Activated naive CD8-positive, alpha-beta T cell treated with anti-CD3 and anti-CD28 coated beads for 36 hours (primary cell): ENCODE data around the gene POP7. TPM values are rescaled to one million over a fixed set of nuclear protein-coding genes. Genes with fewer than 3 reads are reported as not detected.
"Not testable (repeated sequence)": the region's sequence is repeated elsewhere in the genome, so short reads cannot be mapped to it uniquely, and the experiment has no call there.

Experiments
- DNase-seq: peaks from one replicate; pipeline ENCODE4 v3.0.0; 2021
- H3K27ac Mint-ChIP-seq: one replicate; pipeline ENCODE4 v1.8.0; 2022; ENCODE audit warnings: mild to moderate bottlenecking, moderate library complexity, mixed read lengths
- H3K27me3 Mint-ChIP-seq: one replicate; pipeline ENCODE4 v1.8.0; 2022; ENCODE audit warnings: mild to moderate bottlenecking, mixed read lengths
- H3K36me3 Mint-ChIP-seq: one replicate; pipeline ENCODE4 v1.8.0; 2021; ENCODE audit warnings: mild to moderate bottlenecking, mixed read lengths
- H3K4me1 Mint-ChIP-seq: one replicate; pipeline ENCODE4 v1.8.0; 2021; ENCODE audit warnings: mixed read lengths
- H3K4me3 Mint-ChIP-seq: one replicate; pipeline ENCODE4 v1.8.0; 2022; ENCODE audit warnings: mild to moderate bottlenecking, moderate library complexity, mixed read lengths
- H3K9me3 Mint-ChIP-seq: one replicate; pipeline ENCODE4 v1.8.0; 2022; ENCODE audit warnings: mixed read lengths
- total RNA-seq, 2 experiments: library from RNA; stranded (reverse); gene quantifications; one replicate each; pipeline ENCODE4 v1.2.3, GENCODE V29; 2021

POP7 gene
- total RNA-seq, 2 experiments from 2014 or later: 84.5 to 85.6 TPM

DNA sequence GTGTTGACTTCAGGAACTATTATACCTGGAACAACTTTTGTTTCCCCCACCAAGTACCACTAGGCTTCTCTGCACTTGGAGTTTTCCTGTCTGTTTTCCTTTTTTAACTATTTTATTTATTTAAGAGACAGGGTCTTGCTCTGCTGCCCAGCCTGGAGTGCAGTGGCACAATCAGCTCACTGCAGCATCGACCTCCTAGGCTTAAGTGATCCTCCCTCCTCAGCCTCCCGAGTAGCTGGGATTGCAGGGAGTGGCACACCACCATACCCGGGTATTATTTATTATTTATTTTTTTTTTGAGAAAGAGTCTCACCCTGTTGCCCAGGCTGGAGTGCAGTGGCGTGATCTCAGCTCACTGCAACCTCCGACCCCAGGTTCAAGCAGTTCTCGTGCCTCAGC is 9.8 kb upstream of the POP7 start:
- Mint-ChIP-seq H3K4me1 (peaks cover 27% of the 10 kb centered on the region), H3K27ac (peak overlapping the region; percentile 83), H3K27me3 (no peaks in the 10 kb centered on the region), H3K9me3 (no peaks in the 10 kb centered on the region), H3K36me3 (peaks cover 12% of the 10 kb centered on the region), H3K4me3 (no peak overlapping the region)
- no peak for DNase-seq

DNA sequence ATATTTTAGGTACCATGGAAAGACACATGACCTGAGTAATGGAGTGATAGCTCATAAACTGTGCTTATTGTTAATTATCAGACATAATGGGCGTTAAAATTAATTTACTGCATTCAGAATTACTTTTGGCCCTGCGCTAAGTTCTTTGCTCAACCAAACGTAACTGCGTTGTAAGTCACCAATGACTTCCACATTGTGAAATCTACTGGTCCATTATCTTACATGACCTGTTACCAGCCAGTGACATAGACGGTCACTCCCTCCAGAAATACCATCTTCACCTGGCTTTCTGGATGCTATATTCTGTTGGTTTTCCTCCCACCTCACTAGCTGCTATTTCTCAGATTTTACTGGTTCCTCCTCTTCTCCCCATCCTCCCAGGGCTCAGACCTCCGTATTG is 6.9 kb upstream of the POP7 start:
- Mint-ChIP-seq H3K36me3 (no peaks in the 10 kb centered on the region), H3K4me3 (no peak overlapping the region), H3K9me3 (no peaks in the 10 kb centered on the region), H3K4me1 (peaks cover 12% of the 10 kb centered on the region), H3K27ac (no peak overlapping the region), H3K27me3 (no peaks in the 10 kb centered on the region)
- DNase-seq: no peak

DNA sequence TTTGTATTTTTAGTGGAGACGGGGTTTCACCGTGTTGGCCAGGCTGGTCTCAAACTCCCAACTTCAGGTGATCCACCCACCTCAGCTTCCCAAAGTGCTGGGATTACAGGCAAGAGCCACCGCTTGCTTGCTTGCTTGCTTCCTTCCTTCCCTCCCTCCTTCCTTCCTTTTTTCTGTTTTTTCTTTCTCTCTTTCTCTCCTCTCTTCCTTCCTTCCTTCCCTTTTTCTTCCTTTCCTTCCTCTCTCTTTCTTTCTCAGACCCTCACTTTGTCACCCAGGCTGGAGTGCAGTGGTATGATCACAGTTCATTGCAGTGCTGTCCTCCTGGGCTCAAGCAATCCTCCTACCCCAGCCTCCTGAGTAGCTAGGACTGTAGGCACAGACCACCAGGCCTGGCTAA is 4.8 kb upstream of the POP7 start:
- not testable (repeated sequence) for H3K36me3 Mint-ChIP-seq, H3K4me3 Mint-ChIP-seq, H3K27ac Mint-ChIP-seq, H3K9me3 Mint-ChIP-seq, H3K27me3 Mint-ChIP-seq, DNase-seq, H3K4me1 Mint-ChIP-seq

DNA sequence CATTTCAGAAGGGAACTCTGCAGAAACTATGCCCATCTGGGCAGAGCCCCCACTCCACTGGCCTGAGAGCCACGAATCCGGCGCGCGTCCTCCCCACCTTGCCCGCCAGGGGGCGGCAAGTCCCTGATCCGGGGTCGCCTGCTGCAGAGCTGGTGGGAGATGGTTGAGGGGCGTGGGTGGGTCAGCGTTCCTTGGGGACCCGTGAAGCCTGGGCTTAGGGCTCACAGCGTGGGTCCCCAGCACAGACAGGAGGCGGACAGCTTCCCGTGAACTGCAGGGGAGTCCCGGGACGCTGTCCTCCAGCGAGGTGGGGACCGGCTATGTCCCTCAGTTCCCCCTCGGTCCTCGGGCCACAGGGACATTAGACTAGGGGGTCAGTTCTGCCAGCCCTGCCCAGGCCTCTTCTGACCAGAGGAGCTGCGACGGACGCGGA is 585 bp upstream of the POP7 start:
- H3K36me3 Mint-ChIP-seq: peaks cover 18% of the 10 kb centered on the region

DNA sequence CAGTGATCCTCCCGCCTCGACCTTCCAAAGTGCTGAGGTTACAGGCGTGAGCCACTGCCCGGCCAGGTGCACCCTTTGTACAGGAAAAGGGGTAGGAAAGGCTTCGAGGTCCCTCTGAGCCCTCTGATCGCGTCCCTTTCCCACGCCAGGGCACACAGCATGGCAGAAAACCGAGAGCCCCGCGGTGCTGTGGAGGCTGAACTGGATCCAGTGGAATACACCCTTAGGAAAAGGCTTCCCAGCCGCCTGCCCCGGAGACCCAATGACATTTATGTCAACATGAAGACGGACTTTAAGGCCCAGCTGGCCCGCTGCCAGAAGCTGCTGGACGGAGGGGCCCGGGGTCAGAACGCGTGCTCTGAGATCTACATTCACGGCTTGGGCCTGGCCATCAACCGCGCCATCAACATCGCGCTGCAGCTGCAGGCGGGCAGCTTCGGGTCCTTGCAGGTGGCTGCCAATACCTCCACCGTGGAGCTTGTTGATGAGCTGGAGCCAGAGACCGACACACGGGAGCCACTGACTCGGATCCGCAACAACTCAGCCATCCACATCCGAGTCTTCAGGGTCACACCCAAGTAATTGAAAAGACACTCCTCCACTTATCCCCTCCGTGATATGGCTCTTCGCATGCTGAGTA is 871 bp downstream of the POP7 start:
- no peak for DNase-seq
- H3K4me3 Mint-ChIP-seq: peak overlapping the region; percentile 97
- H3K36me3 Mint-ChIP-seq: peaks cover 19% of the 10 kb centered on the region

More for the DNA sequence above, 585 bp upstream of the POP7 start:
- no peaks in the 10 kb centered on the region for H3K9me3 Mint-ChIP-seq
- no peaks in the 10 kb centered on the region for H3K27me3 Mint-ChIP-seq
- H3K4me1 Mint-ChIP-seq: peaks cover 7% of the 10 kb centered on the region
- H3K4me3 Mint-ChIP-seq: peak overlapping the region; percentile 97
- DNase-seq: peak; percentile 85
- peak overlapping the region; percentile 89 for H3K27ac Mint-ChIP-seq

DNA sequence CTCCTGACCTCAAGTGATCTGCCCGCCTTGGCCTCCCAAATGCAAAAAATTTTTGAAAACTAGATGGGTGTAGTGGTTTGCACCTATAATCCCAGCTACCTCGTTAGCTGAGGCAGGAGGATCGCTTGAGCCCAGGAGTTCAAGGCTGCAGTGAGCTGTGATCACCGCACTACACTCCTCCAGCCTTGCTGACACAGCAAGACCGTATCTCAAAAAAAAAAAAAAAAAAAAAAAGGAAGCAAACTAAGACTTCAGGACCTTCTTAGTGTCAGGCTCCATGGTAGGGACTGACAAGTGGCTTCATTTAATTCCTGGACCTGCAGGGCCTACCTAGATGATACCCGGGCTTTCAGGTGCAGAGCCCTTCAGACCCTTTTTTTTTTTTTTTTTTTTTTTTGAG is 2.5 kb downstream of the POP7 start:
- H3K27ac Mint-ChIP-seq: no peak overlapping the region
- H3K4me1 Mint-ChIP-seq: peaks cover 7% of the 10 kb centered on the region
- peaks cover 19% of the 10 kb centered on the region for H3K36me3 Mint-ChIP-seq
- H3K27me3 Mint-ChIP-seq: no peaks in the 10 kb centered on the region
- H3K9me3 Mint-ChIP-seq: no peaks in the 10 kb centered on the region
- DNase-seq: no peak
- peak overlapping the region; percentile 22 for H3K4me3 Mint-ChIP-seq

More for the DNA sequence above, 871 bp downstream of the POP7 start:
- no peaks in the 10 kb centered on the region for H3K27me3 Mint-ChIP-seq
- H3K27ac Mint-ChIP-seq: peak overlapping the region; percentile 89
- H3K9me3 Mint-ChIP-seq: no peaks in the 10 kb centered on the region
- H3K4me1 Mint-ChIP-seq: peaks cover 7% of the 10 kb centered on the region

DNA sequence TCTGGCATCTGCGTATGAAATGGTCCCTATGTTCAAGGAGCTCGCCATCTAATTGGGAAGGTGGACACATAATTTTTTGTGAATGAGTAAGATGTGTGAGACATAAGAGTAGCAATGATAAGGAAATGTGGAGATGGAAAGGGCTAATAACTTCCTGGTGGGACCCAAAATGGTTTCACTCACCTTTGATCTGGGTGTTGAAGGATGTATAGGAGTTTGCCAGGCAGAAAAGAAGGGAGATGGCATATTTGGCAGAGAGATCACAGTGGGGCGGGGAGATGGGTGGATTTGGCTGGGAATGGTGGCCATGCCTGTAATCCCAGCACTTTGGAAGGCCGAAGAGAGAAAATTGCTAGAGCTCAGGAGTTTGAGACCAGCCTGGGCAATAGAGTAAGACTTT is 4.5 kb downstream of the POP7 start:
- Mint-ChIP-seq H3K27ac (no peak overlapping the region), H3K27me3 (no peaks in the 10 kb centered on the region), H3K4me3 (no peak overlapping the region), H3K9me3 (no peaks in the 10 kb centered on the region), H3K36me3 (peaks cover 19% of the 10 kb centered on the region), H3K4me1 (peaks cover 7% of the 10 kb centered on the region)
- no peak for DNase-seq

DNA sequence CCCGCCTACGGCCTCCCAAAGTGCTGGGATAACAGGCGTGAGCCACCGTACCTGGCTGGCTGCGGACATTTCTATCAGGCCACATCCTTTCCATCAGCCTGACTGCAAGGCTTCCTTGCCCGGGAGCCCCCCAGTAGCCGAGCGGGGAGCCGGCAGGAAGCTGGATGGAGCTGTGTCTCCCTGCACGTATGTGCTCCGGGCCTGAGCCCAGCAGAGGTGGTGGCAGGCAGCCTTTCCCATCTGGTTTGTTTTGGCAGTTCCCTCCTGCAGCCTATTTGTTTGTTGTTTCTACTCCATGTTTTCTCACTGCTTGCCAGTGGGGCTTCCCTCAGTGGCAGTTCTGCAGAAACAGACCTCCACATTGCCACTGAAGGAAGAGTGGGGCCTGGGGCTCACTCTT is 5.4 kb downstream of the POP7 start:
- H3K27ac Mint-ChIP-seq: no peak overlapping the region
- H3K4me1 Mint-ChIP-seq: peaks cover 7% of the 10 kb centered on the region
- no peak for DNase-seq

DNA sequence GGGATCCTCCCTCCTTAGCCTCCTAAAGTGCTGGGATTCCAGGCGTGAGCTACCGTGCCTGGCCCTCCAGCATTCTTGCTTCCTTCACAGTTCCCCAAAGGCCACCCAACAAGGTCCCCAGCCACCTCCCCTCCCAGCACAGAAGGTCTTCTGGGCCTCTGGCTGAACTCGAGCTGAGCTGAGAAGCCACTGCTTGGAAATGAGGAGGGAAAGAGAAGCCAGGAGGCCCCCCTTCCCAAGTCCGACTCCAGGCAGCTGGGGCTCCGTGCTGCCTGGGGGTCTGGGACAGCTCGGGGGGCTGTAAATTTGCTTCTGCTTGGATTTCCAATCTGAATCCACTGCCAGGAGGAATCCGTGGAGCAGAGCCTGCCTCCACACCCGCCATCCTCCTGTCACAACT is 8.8 kb downstream of the POP7 start:
- Mint-ChIP-seq H3K4me3 (no peak overlapping the region), H3K4me1 (no peaks in the 10 kb centered on the region), H3K27me3 (peaks cover 9% of the 10 kb centered on the region), H3K27ac (no peak overlapping the region), H3K36me3 (peaks cover 1% of the 10 kb centered on the region), H3K9me3 (peaks cover 2% of the 10 kb centered on the region)
- DNase-seq: no peak

More for the DNA sequence above, 5.4 kb downstream of the POP7 start:
- Mint-ChIP-seq H3K27me3 (no peaks in the 10 kb centered on the region), H3K36me3 (peaks cover 17% of the 10 kb centered on the region), H3K9me3 (no peaks in the 10 kb centered on the region), H3K4me3 (no peak overlapping the region)

DNA sequence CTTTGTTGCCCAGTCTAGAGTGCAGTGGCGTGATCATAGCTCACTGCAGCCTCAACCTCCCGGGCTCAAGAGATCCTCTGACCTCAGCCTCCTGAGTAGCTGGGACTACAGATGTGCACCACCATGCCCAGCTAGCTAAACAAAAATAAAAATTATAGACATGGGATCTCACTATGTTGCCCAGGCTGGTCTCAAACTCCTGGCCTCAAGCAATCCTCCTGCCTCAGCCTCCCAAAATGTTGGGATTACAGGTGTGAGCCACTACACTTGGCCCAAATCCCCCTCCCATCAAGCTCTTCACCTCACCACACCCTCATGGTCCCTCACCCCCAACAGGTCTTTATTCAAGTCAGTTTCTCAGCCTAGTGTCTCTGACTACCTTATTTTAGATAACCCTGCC is 11.2 kb downstream of the POP7 start:
- H3K27me3 Mint-ChIP-seq: peaks cover 29% of the 10 kb centered on the region
- H3K27ac Mint-ChIP-seq, DNase-seq, H3K36me3 Mint-ChIP-seq, H3K9me3 Mint-ChIP-seq, H3K4me1 Mint-ChIP-seq, H3K4me3 Mint-ChIP-seq: not testable (repeated sequence)

DNA sequence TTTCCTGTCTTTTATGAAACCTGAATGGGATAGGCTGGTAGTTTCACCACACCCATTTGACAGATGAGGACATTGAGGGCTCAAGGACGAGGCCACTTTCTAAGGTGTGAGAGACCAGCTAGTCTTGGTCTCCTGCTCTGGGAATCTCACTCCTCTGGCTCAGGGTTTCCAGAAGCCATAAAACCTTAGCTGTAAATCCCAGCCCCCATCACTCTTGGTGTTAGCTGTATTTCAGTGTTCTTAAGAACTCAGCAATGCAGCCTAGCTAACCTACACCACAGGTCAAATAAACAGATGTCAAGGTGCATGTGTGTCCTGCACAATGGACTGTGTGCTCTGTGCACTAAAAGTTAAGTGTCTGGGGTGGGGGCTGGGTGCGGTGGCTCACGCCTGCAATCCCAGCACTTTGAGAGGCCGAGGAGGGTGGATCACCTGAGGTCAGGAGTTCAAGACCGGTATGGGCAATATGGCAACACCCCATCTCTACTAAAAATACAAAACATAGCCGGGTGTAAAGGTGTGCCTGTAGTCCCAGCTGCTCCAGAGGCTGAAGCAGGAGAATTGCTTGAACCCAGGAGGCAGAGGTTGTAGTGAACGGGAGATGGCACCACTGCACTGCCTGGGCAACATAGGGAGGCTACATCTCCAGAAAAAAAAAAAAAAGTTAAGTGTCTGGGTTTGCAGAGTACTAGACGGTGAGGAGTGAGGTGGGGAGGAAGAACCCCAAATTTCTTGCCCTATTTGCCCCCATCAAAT is 13.8 kb downstream of the POP7 start:
- no peak overlapping the region for H3K27ac Mint-ChIP-seq
- H3K36me3 Mint-ChIP-seq: no peaks in the 10 kb centered on the region
- no peak for DNase-seq
- peaks cover 2% of the 10 kb centered on the region for H3K9me3 Mint-ChIP-seq
- H3K4me3 Mint-ChIP-seq: no peak overlapping the region
- peaks cover 1% of the 10 kb centered on the region for H3K4me1 Mint-ChIP-seq
- H3K27me3 Mint-ChIP-seq: peaks cover 45% of the 10 kb centered on the region

DNA sequence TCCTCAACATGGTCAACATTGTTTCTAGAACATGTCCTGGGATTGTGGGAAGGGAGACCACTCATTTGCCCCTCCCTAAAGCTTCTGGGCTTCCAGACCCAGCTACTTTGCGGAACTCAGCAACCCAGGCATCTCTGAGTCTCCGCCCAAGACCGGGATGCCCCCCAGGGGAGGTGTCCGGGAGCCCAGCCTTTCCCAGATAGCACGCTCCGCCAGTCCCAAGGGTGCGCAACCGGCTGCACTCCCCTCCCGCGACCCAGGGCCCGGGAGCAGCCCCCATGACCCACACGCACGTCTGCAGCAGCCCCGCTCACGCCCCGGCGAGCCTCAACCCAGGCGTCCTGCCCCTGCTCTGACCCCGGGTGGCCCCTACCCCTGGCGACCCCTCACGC is 14.4 kb downstream of the POP7 start, which contains the start of gene EPO:
Gene EPO, plus strand, starts transcription at position 190 of the 392 bp plus-strand sequence. CDS start 513 bp downstream, outside the sequence.
- Mint-ChIP-seq H3K27me3 (peaks cover 51% of the 10 kb centered on the region), H3K36me3 (no peaks in the 10 kb centered on the region), H3K9me3 (peaks cover 2% of the 10 kb centered on the region), H3K4me1 (peaks cover 6% of the 10 kb centered on the region), H3K27ac (no peak within 1 kb of the TSS), H3K4me3 (no peak within 1 kb of the TSS)
- DNase-seq: no peak

DNA sequence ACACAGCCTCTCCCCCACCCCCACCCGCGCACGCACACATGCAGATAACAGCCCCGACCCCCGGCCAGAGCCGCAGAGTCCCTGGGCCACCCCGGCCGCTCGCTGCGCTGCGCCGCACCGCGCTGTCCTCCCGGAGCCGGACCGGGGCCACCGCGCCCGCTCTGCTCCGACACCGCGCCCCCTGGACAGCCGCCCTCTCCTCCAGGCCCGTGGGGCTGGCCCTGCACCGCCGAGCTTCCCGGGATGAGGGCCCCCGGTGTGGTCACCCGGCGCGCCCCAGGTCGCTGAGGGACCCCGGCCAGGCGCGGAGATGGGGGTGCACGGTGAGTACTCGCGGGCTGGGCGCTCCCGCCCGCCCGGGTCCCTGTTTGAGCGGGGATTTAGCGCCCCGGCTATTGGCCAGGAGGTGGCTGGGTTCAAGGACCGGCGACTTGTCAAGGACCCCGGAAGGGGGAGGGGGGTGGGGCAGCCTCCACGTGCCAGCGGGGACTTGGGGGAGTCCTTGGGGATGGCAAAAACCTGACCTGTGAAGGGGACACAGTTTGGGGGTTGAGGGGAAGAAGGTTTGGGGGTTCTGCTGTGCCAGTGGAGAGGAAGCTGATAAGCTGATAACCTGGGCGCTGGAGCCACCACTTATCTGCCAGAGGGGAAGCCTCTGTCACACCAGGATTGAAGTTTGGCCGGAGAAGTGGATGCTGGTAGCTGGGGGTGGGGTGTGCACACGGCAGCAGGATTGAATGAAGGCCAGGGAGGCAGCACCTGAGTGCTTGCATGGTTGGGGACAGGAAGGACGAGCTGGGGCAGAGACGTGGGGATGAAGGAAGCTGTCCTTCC is 15.0 kb downstream of the POP7 start:
- Mint-ChIP-seq H3K27ac (no peak overlapping the region), H3K27me3 (peaks cover 51% of the 10 kb centered on the region), H3K9me3 (peaks cover 2% of the 10 kb centered on the region), H3K4me1 (peaks cover 6% of the 10 kb centered on the region), H3K36me3 (no peaks in the 10 kb centered on the region), H3K4me3 (no peak overlapping the region)
- DNase-seq: no peak

DNA sequence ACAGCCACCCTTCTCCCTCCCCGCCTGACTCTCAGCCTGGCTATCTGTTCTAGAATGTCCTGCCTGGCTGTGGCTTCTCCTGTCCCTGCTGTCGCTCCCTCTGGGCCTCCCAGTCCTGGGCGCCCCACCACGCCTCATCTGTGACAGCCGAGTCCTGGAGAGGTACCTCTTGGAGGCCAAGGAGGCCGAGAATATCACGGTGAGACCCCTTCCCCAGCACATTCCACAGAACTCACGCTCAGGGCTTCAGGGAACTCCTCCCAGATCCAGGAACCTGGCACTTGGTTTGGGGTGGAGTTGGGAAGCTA is 15.5 kb downstream of the POP7 start:
- H3K27ac Mint-ChIP-seq: no peak overlapping the region
- peaks cover 51% of the 10 kb centered on the region for H3K27me3 Mint-ChIP-seq
- no peaks in the 10 kb centered on the region for H3K36me3 Mint-ChIP-seq
- H3K4me3 Mint-ChIP-seq: no peak overlapping the region
- no peak for DNase-seq
- peaks cover 6% of the 10 kb centered on the region for H3K4me1 Mint-ChIP-seq
- H3K9me3 Mint-ChIP-seq: peaks cover 2% of the 10 kb centered on the region

DNA sequence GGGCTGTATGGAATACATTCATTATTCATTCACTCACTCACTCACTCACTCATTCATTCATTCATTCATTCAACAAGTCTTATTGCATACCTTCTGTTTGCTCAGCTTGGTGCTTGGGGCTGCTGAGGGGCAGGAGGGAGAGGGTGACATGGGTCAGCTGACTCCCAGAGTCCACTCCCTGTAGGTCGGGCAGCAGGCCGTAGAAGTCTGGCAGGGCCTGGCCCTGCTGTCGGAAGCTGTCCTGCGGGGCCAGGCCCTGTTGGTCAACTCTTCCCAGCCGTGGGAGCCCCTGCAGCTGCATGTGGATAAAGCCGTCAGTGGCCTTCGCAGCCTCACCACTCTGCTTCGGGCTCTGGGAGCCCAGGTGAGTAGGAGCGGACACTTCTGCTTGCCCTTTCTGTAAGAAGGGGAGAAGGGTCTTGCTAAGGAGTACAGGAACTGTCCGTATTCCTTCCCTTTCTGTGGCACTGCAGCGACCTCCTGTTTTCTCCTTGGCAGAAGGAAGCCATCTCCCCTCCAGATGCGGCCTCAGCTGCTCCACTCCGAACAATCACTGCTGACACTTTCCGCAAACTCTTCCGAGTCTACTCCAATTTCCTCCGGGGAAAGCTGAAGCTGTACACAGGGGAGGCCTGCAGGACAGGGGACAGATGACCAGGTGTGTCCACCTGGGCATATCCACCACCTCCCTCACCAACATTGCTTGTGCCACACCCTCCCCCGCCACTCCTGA is 16.7 kb downstream of the POP7 start:
- no peak overlapping the region for H3K27ac Mint-ChIP-seq
- H3K4me1 Mint-ChIP-seq: peaks cover 6% of the 10 kb centered on the region
- H3K27me3 Mint-ChIP-seq: peaks cover 51% of the 10 kb centered on the region
- DNase-seq: no peak
- H3K36me3 Mint-ChIP-seq: no peaks in the 10 kb centered on the region
- peaks cover 2% of the 10 kb centered on the region for H3K9me3 Mint-ChIP-seq
- H3K4me3 Mint-ChIP-seq: no peak overlapping the region
